Measurements from ENCODE around the gene TNFAIP8L2. TPM values are rescaled to one million over a fixed set of nuclear protein-coding genes. Genes with fewer than 3 reads are reported as not detected.

TNFAIP8L2 gene
- polyA plus RNA-seq (2013, experiment 1 of 2) = not detected
- not detected for polyA plus RNA-seq (2013, experiment 2 of 2)

DNA sequence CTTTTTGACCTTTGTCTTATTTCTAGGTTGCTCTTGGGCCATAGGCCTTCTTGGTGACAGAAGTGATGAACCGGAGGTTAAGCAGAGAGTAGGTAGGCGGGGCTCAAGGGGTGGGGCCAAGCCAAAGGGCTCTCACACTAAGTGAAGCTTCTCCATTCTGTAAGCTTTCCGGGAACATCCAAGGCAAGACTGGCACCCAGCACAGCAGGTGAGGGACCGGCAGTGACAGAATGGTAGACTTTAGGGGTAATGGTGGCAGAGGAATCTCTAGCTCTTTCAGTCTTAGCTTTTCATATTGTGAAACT, at the start of gene TNFAIP8L2:
TNFAIP8L2 (plus strand) TSS at position 135 of the 305 bp plus-strand sequence. CDS start 2,049 bp downstream, outside the sequence.
- no peak within 1 kb of the TSS for H3K14ac ChIP-seq (ENCODE audit: low read length)
- WGBS, 2 donors (ENCODE audit: extremely low coverage in 2 of 2, insufficient read length in 2 of 2, insufficient replicate concordance in 1 of 2) = no CpG with 5 or more reads among the region's 4 CpGs
- no peaks in the 10 kb centered on the region for H3K27me3 ChIP-seq (ENCODE audit: control insufficient read depth in 3 of 3, insufficient read depth in 3 of 3, low read depth in 1 of 3, low read length in 3 of 3)
- no peak within 1 kb of the TSS for H2BK15ac ChIP-seq (ENCODE audit: low read length)
- no peak within 1 kb of the TSS for H2BK120ac ChIP-seq (ENCODE audit: low read depth, low read length)
- H3K4me1 ChIP-seq (ENCODE audit: control insufficient read depth in 2 of 2, insufficient read depth in 1 of 2, low read depth in 1 of 2, low read length in 2 of 2) = no peaks in the 10 kb centered on the region
- no peak for DNase-seq (ENCODE audit: low spot score)
- no peak within 1 kb of the TSS for H2BK12ac ChIP-seq (ENCODE audit: low read length)
- H3K23ac ChIP-seq (ENCODE audit: low read depth, low read length, poor library complexity) = no peak within 1 kb of the TSS
- H2AFZ ChIP-seq (ENCODE audit: low read length) = no peak within 1 kb of the TSS
- H3K36me3 ChIP-seq (replicated peaks in 1 of 2; ENCODE audit: control insufficient read depth in 2 of 2, insufficient read depth in 2 of 2, low read length in 2 of 2) = peaks cover 22 to 36% of the 10 kb centered on the region in 2 donors
- H2AK5ac ChIP-seq (ENCODE audit: low read depth, low read length) = no peak within 1 kb of the TSS
- no peak within 1 kb of the TSS for H4K91ac ChIP-seq (ENCODE audit: low read depth, low read length, poor library complexity)
- peaks cover 2% of the 10 kb centered on the region for H3K79me1 ChIP-seq (ENCODE audit: low read depth, low read length)
- H3K9ac ChIP-seq (ENCODE audit: low read depth, low read length, poor library complexity) = no peak within 1 kb of the TSS
- H3K4ac ChIP-seq (ENCODE audit: low read length) = no peak within 1 kb of the TSS
- no peaks in the 10 kb centered on the region for H3K9me3 ChIP-seq (replicated peaks in 1 of 2; ENCODE audit: control insufficient read depth in 2 of 2, insufficient read depth in 1 of 2, low read depth in 1 of 2, low read length in 2 of 2)
- no peak within 1 kb of the TSS for H2BK5ac ChIP-seq (ENCODE audit: low read length)
- H4K8ac ChIP-seq (ENCODE audit: low read depth, low read length) = no peak within 1 kb of the TSS
- H3K4me3 ChIP-seq (ENCODE audit: low read length in 2 of 2) = no peak within 1 kb of the TSS
- H3K18ac ChIP-seq (ENCODE audit: low read length) = no peak within 1 kb of the TSS
- no peak within 1 kb of the TSS for H3K4me2 ChIP-seq (ENCODE audit: insufficient read depth, low read length, poor library complexity, severe bottlenecking)
- H3K27ac ChIP-seq (replicated peaks; ENCODE audit: low read length) = no peak within 1 kb of the TSS

DNA sequence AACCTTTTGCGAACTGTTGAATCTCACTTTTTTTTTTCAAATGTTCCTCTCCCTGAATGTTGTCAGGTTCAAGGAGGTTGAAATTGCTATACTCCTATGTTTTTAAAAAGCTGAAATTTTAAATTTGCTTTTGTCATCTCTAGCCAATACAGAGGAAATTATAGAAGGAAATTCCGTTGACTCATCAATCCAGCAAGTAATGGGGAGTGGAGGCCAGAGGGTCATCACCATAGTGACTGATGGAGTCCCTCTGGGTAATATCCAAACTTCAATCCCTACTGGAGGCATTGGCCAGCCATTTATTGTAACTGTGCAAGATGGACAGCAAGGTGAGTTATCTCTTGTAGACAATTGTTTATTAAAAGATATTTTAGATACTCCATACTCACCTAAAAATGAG, 49.6 kb upstream of the TNFAIP8L2 start:
- Histone ChIP-seq H3K18ac (ENCODE audit: low read length) (no peak overlapping the region), H3K9me3 (replicated peaks in 1 of 2; ENCODE audit: control insufficient read depth in 2 of 2, insufficient read depth in 1 of 2, low read depth in 1 of 2, low read length in 2 of 2) (no peaks in the 10 kb centered on the region), H3K27me3 (ENCODE audit: control insufficient read depth in 3 of 3, insufficient read depth in 3 of 3, low read depth in 1 of 3, low read length in 3 of 3) (no peaks in the 10 kb centered on the region), H3K4me3 (ENCODE audit: low read length in 2 of 2) (no peak overlapping the region), H2AFZ (ENCODE audit: low read length) (peak overlapping the region; percentile 62), H3K4ac (ENCODE audit: low read length) (no peak overlapping the region), H2BK15ac (ENCODE audit: low read length) (no peak overlapping the region), H3K27ac (replicated peaks; ENCODE audit: low read length) (no peak overlapping the region), H3K36me3 (replicated peaks in 1 of 2; ENCODE audit: control insufficient read depth in 2 of 2, insufficient read depth in 2 of 2, low read length in 2 of 2) (no peaks in the 10 kb centered on the region), H2BK120ac (ENCODE audit: low read depth, low read length) (no peak overlapping the region), H3K9ac (ENCODE audit: low read depth, low read length, poor library complexity) (no peak overlapping the region), H3K23ac (ENCODE audit: low read depth, low read length, poor library complexity) (no peak overlapping the region), H4K91ac (ENCODE audit: low read depth, low read length, poor library complexity) (no peak overlapping the region), H4K8ac (ENCODE audit: low read depth, low read length) (no peak overlapping the region), H3K14ac (ENCODE audit: low read length) (no peak overlapping the region), H3K4me2 (ENCODE audit: insufficient read depth, low read length, poor library complexity, severe bottlenecking) (no peak overlapping the region), H3K79me1 (ENCODE audit: low read depth, low read length) (no peaks in the 10 kb centered on the region), H3K4me1 (ENCODE audit: control insufficient read depth in 2 of 2, insufficient read depth in 1 of 2, low read depth in 1 of 2, low read length in 2 of 2) (peaks cover 0 to 7% of the 10 kb centered on the region in 2 donors), H2BK5ac (ENCODE audit: low read length) (no peak overlapping the region), H2BK12ac (ENCODE audit: low read length) (no peak overlapping the region), H2AK5ac (ENCODE audit: low read depth, low read length) (no peak overlapping the region)
- DNase-seq (ENCODE audit: low spot score) = no peak
- WGBS, 2 donors (ENCODE audit: extremely low coverage in 2 of 2, insufficient read length in 2 of 2, insufficient replicate concordance in 1 of 2) = no CpG with 5 or more reads among the region's 2 CpGs

DNA sequence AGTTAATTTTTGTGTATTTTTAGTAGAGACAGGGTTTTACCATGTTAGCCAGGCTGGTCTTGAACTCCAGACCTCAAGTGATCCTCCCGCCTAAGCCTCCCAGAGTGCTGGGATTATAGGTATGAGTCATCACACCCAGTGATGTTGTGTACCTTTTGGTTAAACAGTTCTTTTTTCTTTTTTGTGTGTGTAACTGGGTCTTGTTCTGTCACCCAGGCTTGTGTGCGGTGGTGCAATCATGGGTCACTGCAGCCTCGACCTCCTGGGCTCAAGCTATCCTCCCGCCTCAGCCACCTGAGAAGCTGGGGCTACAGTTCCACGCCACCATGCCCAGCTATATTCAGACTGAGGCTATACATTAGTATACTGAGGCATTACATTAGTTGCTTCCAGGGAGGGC, 48.1 kb upstream of the TNFAIP8L2 start:
- Histone ChIP-seq H4K91ac (ENCODE audit: low read depth, low read length, poor library complexity) (no peak overlapping the region), H3K4me3 (ENCODE audit: low read length in 2 of 2) (no peak overlapping the region), H2BK12ac (ENCODE audit: low read length) (no peak overlapping the region), H3K27me3 (ENCODE audit: control insufficient read depth in 3 of 3, insufficient read depth in 3 of 3, low read depth in 1 of 3, low read length in 3 of 3) (no peaks in the 10 kb centered on the region), H3K23ac (ENCODE audit: low read depth, low read length, poor library complexity) (no peak overlapping the region), H3K18ac (ENCODE audit: low read length) (no peak overlapping the region), H3K27ac (replicated peaks; ENCODE audit: low read length) (no peak overlapping the region), H3K4ac (ENCODE audit: low read length) (no peak overlapping the region), H3K4me1 (ENCODE audit: control insufficient read depth in 2 of 2, insufficient read depth in 1 of 2, low read depth in 1 of 2, low read length in 2 of 2) (peaks cover 0 to 7% of the 10 kb centered on the region in 2 donors), H2BK5ac (ENCODE audit: low read length) (no peak overlapping the region), H3K4me2 (ENCODE audit: insufficient read depth, low read length, poor library complexity, severe bottlenecking) (no peak overlapping the region), H3K9ac (ENCODE audit: low read depth, low read length, poor library complexity) (no peak overlapping the region), H3K36me3 (replicated peaks in 1 of 2; ENCODE audit: control insufficient read depth in 2 of 2, insufficient read depth in 2 of 2, low read length in 2 of 2) (no peaks in the 10 kb centered on the region), H3K14ac (ENCODE audit: low read length) (no peak overlapping the region), H3K9me3 (replicated peaks in 1 of 2; ENCODE audit: control insufficient read depth in 2 of 2, insufficient read depth in 1 of 2, low read depth in 1 of 2, low read length in 2 of 2) (no peaks in the 10 kb centered on the region), H2BK120ac (ENCODE audit: low read depth, low read length) (no peak overlapping the region), H4K8ac (ENCODE audit: low read depth, low read length) (no peak overlapping the region), H3K79me1 (ENCODE audit: low read depth, low read length) (no peaks in the 10 kb centered on the region), H2BK15ac (ENCODE audit: low read length) (no peak overlapping the region), H2AFZ (ENCODE audit: low read length) (no peak overlapping the region), H2AK5ac (ENCODE audit: low read depth, low read length) (no peak overlapping the region)
- no peak for DNase-seq (ENCODE audit: low spot score)
- WGBS, 2 donors (ENCODE audit: extremely low coverage in 2 of 2, insufficient read length in 2 of 2, insufficient replicate concordance in 1 of 2) = no CpG with 5 or more reads among the region's 5 CpGs

DNA sequence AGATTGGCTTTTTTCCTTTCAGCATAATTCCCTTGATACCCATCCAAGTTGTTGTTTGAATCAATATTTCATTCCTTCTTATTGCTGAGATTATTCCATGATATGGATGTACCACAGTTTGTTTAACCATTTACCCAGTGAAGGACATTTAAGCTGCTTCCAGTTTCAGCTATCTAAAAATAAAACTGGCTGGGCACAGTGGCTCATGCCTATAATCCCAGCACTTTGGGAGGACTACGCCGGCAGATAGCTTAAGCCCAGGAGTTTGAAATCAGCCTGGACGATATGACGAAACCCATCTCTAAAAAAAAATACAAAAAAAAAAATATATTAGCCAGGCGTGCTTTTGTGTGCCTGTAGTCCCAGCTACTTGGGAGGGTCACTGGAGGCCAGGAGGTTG, 42.6 kb upstream of the TNFAIP8L2 start:
- H3K4me2 ChIP-seq (ENCODE audit: insufficient read depth, low read length, poor library complexity, severe bottlenecking) = no peak overlapping the region
- H3K4me1 ChIP-seq (ENCODE audit: control insufficient read depth in 2 of 2, insufficient read depth in 1 of 2, low read depth in 1 of 2, low read length in 2 of 2) = peaks cover 0 to 2% of the 10 kb centered on the region in 2 donors
- H2AK5ac ChIP-seq (ENCODE audit: low read depth, low read length) = no peak overlapping the region
- no peak overlapping the region for H3K4me3 ChIP-seq (ENCODE audit: low read length in 2 of 2)
- H3K9me3 ChIP-seq (replicated peaks in 1 of 2; ENCODE audit: control insufficient read depth in 2 of 2, insufficient read depth in 1 of 2, low read depth in 1 of 2, low read length in 2 of 2) = no peaks in the 10 kb centered on the region
- no peak overlapping the region for H4K91ac ChIP-seq (ENCODE audit: low read depth, low read length, poor library complexity)
- no peak overlapping the region for H3K18ac ChIP-seq (ENCODE audit: low read length)
- no peak overlapping the region for H4K8ac ChIP-seq (ENCODE audit: low read depth, low read length)
- H2BK12ac ChIP-seq (ENCODE audit: low read length) = no peak overlapping the region
- no peak for DNase-seq (ENCODE audit: low spot score)
- WGBS, 2 donors (ENCODE audit: extremely low coverage in 2 of 2, insufficient read length in 2 of 2, insufficient replicate concordance in 1 of 2) = no CpG with 5 or more reads among the region's 5 CpGs
- no peak overlapping the region for H3K9ac ChIP-seq (ENCODE audit: low read depth, low read length, poor library complexity)
- H2BK15ac ChIP-seq (ENCODE audit: low read length) = no peak overlapping the region
- H2BK5ac ChIP-seq (ENCODE audit: low read length) = no peak overlapping the region
- no peaks in the 10 kb centered on the region for H3K27me3 ChIP-seq (ENCODE audit: control insufficient read depth in 3 of 3, insufficient read depth in 3 of 3, low read depth in 1 of 3, low read length in 3 of 3)
- H2BK120ac ChIP-seq (ENCODE audit: low read depth, low read length) = no peak overlapping the region
- no peak overlapping the region for H3K23ac ChIP-seq (ENCODE audit: low read depth, low read length, poor library complexity)
- H3K79me1 ChIP-seq (ENCODE audit: low read depth, low read length) = no peaks in the 10 kb centered on the region
- no peak overlapping the region for H3K4ac ChIP-seq (ENCODE audit: low read length)
- H2AFZ ChIP-seq (ENCODE audit: low read length) = no peak overlapping the region
- H3K36me3 ChIP-seq (replicated peaks in 1 of 2; ENCODE audit: control insufficient read depth in 2 of 2, insufficient read depth in 2 of 2, low read length in 2 of 2) = no peaks in the 10 kb centered on the region
- no peak overlapping the region for H3K27ac ChIP-seq (replicated peaks; ENCODE audit: low read length)
- H3K14ac ChIP-seq (ENCODE audit: low read length) = no peak overlapping the region

All from neuronal stem cell (in vitro differentiated cells).